Ectodermal cell (in vitro differentiated cells): Measurements from ENCODE around the gene LIMCH1. TPM values are rescaled to one million over a fixed set of nuclear protein-coding genes. Genes with fewer than 3 reads are reported as not detected.
"Not testable (repeated sequence)": the region's sequence is repeated elsewhere in the genome, so short reads cannot be mapped to it uniquely, and the experiment has no call there.

ENCODE experiments used
- H3K27ac ChIP-seq: 2 replicates; pipeline ENCODE4 v1.7.0; 2013; ENCODE audit warnings: mild to moderate bottlenecking, low read depth, low read length; ENCODE audit not compliant: insufficient read depth, poor library complexity, severe bottlenecking
- H3K27me3 ChIP-seq: 2 replicates; pipeline ENCODE4 v1.7.0; 2013; ENCODE audit warnings: mild to moderate bottlenecking, low read length; ENCODE audit not compliant: insufficient read depth, control insufficient read depth, poor library complexity, severe bottlenecking
- H3K36me3 ChIP-seq: one replicate; pipeline ENCODE4 v1.7.0; 2013; ENCODE audit warnings: low read length; ENCODE audit not compliant: control insufficient read depth, insufficient read depth
- H3K4me1 ChIP-seq: one replicate; pipeline ENCODE4 v1.7.0; 2013; ENCODE audit warnings: low read length; ENCODE audit not compliant: control insufficient read depth, insufficient read depth
- H3K4me3 ChIP-seq: 2 replicates; pipeline ENCODE4 v1.7.0; 2013; ENCODE audit warnings: low read depth, low read length, control low read depth; ENCODE audit not compliant: insufficient read depth
- H3K9me3 ChIP-seq: 2 replicates; pipeline ENCODE4 v1.7.0; 2013; ENCODE audit warnings: mild to moderate bottlenecking, low read length, moderate library complexity; ENCODE audit not compliant: control insufficient read depth
- WGBS, 2 experiments: methylation state at CpG; one replicate each; pipeline ENCODE4 v1.1.7; 2013; ENCODE audit warnings: missing lambda C conversion rate in 2 of 2; 5-methylcytosine and 5-hydroxymethylcytosine counted together
- polyA plus RNA-seq, 4 experiments: library from polyadenylated mRNA; stranded (reverse); fragments of 50-300 nt; gene quantifications; one replicate each; pipeline ENCODE4 v1.2.3, GENCODE V29; 2013

LIMCH1 gene
- polyA plus RNA-seq (2013, experiment 1 of 4), result 9.4 TPM
- 9.8 TPM for polyA plus RNA-seq (2013, experiment 2 of 4)
- polyA plus RNA-seq (2013, experiment 3 of 4), result 6.0 TPM
- polyA plus RNA-seq (2013, experiment 4 of 4), result 9.3 TPM

GRCh38 chr4:41538017-41538733 is at the start of gene LIMCH1:
Gene LIMCH1, plus strand, starts transcription at chr4:41538157. Its CDS starts 67,839 bp downstream, at chr4:41605996.
- no peak within 1 kb of the TSS for H3K4me3 ChIP-seq
- H3K27ac ChIP-seq, result no peak within 1 kb of the TSS

GRCh38 chr4:41491081-41491576 is 46.8 kb upstream of the LIMCH1 start:
- H3K27ac ChIP-seq, H3K27me3 ChIP-seq, H3K9me3 ChIP-seq, H3K36me3 ChIP-seq, H3K4me3 ChIP-seq, H3K4me1 ChIP-seq: not testable (repeated sequence)
- WGBS, 2 experiments, result 96 to 97% methylated on average over 28 of the region's 28 CpGs

More at GRCh38 chr4:41538017-41538733, at the start of gene LIMCH1:
- no peaks in the 10 kb centered on the region for H3K9me3 ChIP-seq
- no peaks in the 10 kb centered on the region for H3K36me3 ChIP-seq
- WGBS, 2 experiments, result 44 to 53% methylated on average over 5 to 7 of the region's 9 CpGs
- no peaks in the 10 kb centered on the region for H3K4me1 ChIP-seq
- no peaks in the 10 kb centered on the region for H3K27me3 ChIP-seq

GRCh38 chr4:41496977-41497376 is 41.0 kb upstream of the LIMCH1 start:
- no peaks in the 10 kb centered on the region for H3K9me3 ChIP-seq
- no peaks in the 10 kb centered on the region for H3K4me1 ChIP-seq
- H3K27ac ChIP-seq, result no peak overlapping the region
- H3K4me3 ChIP-seq, result no peak overlapping the region
- H3K27me3 ChIP-seq, result no peaks in the 10 kb centered on the region
- no peaks in the 10 kb centered on the region for H3K36me3 ChIP-seq

GRCh38 chr4:41498177-41498576 is 39.8 kb upstream of the LIMCH1 start:
- H3K36me3 ChIP-seq, result no peaks in the 10 kb centered on the region
- 87 to 91% methylated on average over 4 of the region's 4 CpGs for WGBS, 2 experiments
- H3K4me1 ChIP-seq, result no peaks in the 10 kb centered on the region
- H3K27ac ChIP-seq, result no peak overlapping the region
- H3K27me3 ChIP-seq, result no peaks in the 10 kb centered on the region
- no peaks in the 10 kb centered on the region for H3K9me3 ChIP-seq
- H3K4me3 ChIP-seq, result no peak overlapping the region

GRCh38 chr4:41504167-41504818 is 33.7 kb upstream of the LIMCH1 start:
- H3K4me1 ChIP-seq, result peaks cover 4% of the 10 kb centered on the region

GRCh38 chr4:41505161-41505661 is 32.7 kb upstream of the LIMCH1 start:
- no peaks in the 10 kb centered on the region for H3K9me3 ChIP-seq
- no peak overlapping the region for H3K27ac ChIP-seq
- H3K4me3 ChIP-seq, result no peak overlapping the region
- H3K4me1 ChIP-seq, result peaks cover 4% of the 10 kb centered on the region
- 96 to 100% methylated on average over 2 of the region's 2 CpGs for WGBS, 2 experiments
- no peaks in the 10 kb centered on the region for H3K36me3 ChIP-seq
- no peaks in the 10 kb centered on the region for H3K27me3 ChIP-seq

More at GRCh38 chr4:41504167-41504818, 33.7 kb upstream of the LIMCH1 start:
- Histone ChIP-seq H3K27me3 (no peaks in the 10 kb centered on the region), H3K27ac (no peak overlapping the region), H3K9me3 (no peaks in the 10 kb centered on the region), H3K4me3 (no peak overlapping the region), H3K36me3 (no peaks in the 10 kb centered on the region)
- 48 to 52% methylated on average over 2 of the region's 2 CpGs for WGBS, 2 experiments

- H3K36me3 ChIP-seq, result no peaks in the 10 kb centered on the region
- H3K27me3 ChIP-seq, result no peaks in the 10 kb centered on the region
- peaks cover 4% of the 10 kb centered on the region for H3K4me1 ChIP-seq
- H3K27ac ChIP-seq, result no peak overlapping the region
- whole genome bisulfite sequencing, 2 experiments, result 92 to 95% methylated on average over 2 of the region's 2 CpGs
- H3K9me3 ChIP-seq, result no peaks in the 10 kb centered on the region
- no peak overlapping the region for H3K4me3 ChIP-seq
Observed at GRCh38 chr4:41506130-41506529, 31.8 kb upstream of the LIMCH1 start.

GRCh38 chr4:41507291-41507947 is 30.5 kb upstream of the LIMCH1 start:
- H3K4me3 ChIP-seq, result no peak overlapping the region
- H3K36me3 ChIP-seq, result no peaks in the 10 kb centered on the region
- 95 to 100% methylated on average over 3 of the region's 3 CpGs for WGBS, 2 experiments
- no peaks in the 10 kb centered on the region for H3K9me3 ChIP-seq
- peaks cover 4% of the 10 kb centered on the region for H3K4me1 ChIP-seq
- H3K27me3 ChIP-seq, result no peaks in the 10 kb centered on the region
- H3K27ac ChIP-seq, result no peak overlapping the region

- Histone ChIP-seq H3K36me3 (no peaks in the 10 kb centered on the region), H3K9me3 (no peaks in the 10 kb centered on the region), H3K27ac (no peak overlapping the region), H3K4me3 (no peak overlapping the region), H3K4me1 (no peaks in the 10 kb centered on the region), H3K27me3 (no peaks in the 10 kb centered on the region)
- WGBS, 2 experiments, result 83 to 85% methylated on average over 2 of the region's 2 CpGs
Observed at GRCh38 chr4:41509451-41509866, 28.5 kb upstream of the LIMCH1 start.

- H3K9me3 ChIP-seq, result no peaks in the 10 kb centered on the region
- H3K4me1 ChIP-seq, result no peaks in the 10 kb centered on the region
- WGBS, 2 experiments, result 94 to 96% methylated on average over 1 of the region's 1 CpG
- H3K27ac ChIP-seq, result no peak overlapping the region
- H3K4me3 ChIP-seq, result no peak overlapping the region
- H3K36me3 ChIP-seq, result no peaks in the 10 kb centered on the region
- no peaks in the 10 kb centered on the region for H3K27me3 ChIP-seq
Observed at GRCh38 chr4:41510179-41510578, 27.8 kb upstream of the LIMCH1 start.
